ENCODE measurements around the gene XRRA1. TPM values are rescaled to one million over a fixed set of nuclear protein-coding genes. Genes with fewer than 3 reads are reported as not detected.

XRRA1 gene
- total RNA-seq, 1 experiment from 2014 or later = 56.3 TPM

DNA sequence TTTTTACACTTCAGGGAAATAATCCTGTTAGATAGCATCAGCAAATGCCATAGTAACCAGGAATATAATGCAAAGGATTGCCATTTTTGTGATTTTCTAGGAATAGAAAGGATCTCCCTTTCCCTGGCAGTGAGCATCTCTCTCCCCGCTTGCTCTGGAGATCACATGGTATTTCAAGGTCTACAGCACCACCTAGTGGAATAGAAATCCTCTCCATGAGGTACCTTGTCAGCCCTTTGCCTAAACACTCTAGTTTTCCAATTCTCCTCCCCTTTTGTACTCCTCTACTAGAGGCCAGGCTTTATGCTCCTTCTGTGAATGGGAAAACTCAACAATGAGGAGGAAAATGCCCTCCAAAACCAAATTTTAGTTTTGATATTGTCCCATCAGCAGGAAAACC, 78.4 kb downstream of the XRRA1 start:
- peak; percentile 82 for DNase-seq

DNA sequence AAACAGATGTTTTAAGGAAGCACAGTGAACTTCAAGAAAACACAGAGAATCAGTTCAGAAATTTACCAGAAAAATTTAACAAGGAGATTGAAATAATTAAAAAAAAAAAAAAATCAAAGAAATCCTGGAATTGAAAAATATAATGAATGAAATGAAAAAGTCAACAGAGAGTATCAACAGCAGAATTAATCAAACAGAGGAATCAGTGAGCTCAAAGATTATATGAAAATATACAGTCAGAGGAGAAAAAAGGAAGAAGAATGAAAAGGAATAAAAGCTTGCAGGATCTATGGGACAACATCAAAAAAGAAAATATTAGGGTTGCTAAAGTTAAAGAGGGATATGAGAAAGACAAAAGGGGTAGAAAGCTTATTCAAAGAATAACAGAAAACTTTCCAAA, 82.3 kb downstream of the XRRA1 start:
- H3K79me2 ChIP-seq (ENCODE audit: low read length) = no peaks in the 10 kb centered on the region
- no peak overlapping the region for H3K4me2 ChIP-seq (ENCODE audit: low read depth, low read length, poor library complexity, severe bottlenecking)
- no peaks in the 10 kb centered on the region for H3K4me1 ChIP-seq (ENCODE audit: low read length)
- no peaks in the 10 kb centered on the region for H4K20me1 ChIP-seq (ENCODE audit: insufficient read depth, low read depth, low read length)
- DNase-seq = peak; percentile 66
- H3K9me2 ChIP-seq (replicated peaks; ENCODE audit: insufficient read depth, low read length) = no peaks in the 10 kb centered on the region
- H3K9ac ChIP-seq (ENCODE audit: low read length) = no peak overlapping the region
- peaks cover 50% of the 10 kb centered on the region for H3K9me3 ChIP-seq (ENCODE audit: low read length)
- no peaks in the 10 kb centered on the region for H3K27me3 ChIP-seq (ENCODE audit: low read length)
- no peak overlapping the region for H2AFZ ChIP-seq (ENCODE audit: low read length)
- H3K36me3 ChIP-seq (ENCODE audit: insufficient read depth, low read length) = peaks cover 88% of the 10 kb centered on the region
- H3K4me3 ChIP-seq (ENCODE audit: low read length) = no peak overlapping the region
- H3K27ac ChIP-seq (ENCODE audit: low read length) = no peak overlapping the region

More for the DNA sequence above, 78.4 kb downstream of the XRRA1 start:
- Histone ChIP-seq H3K9me2 (replicated peaks; ENCODE audit: insufficient read depth, low read length) (no peaks in the 10 kb centered on the region), H3K27ac (ENCODE audit: low read length) (no peak overlapping the region), H3K4me2 (ENCODE audit: low read depth, low read length, poor library complexity, severe bottlenecking) (no peak overlapping the region), H3K9me3 (ENCODE audit: low read length) (peaks cover 49% of the 10 kb centered on the region), H4K20me1 (ENCODE audit: insufficient read depth, low read depth, low read length) (no peaks in the 10 kb centered on the region), H3K4me3 (ENCODE audit: low read length) (no peak overlapping the region), H3K27me3 (ENCODE audit: low read length) (no peaks in the 10 kb centered on the region), H3K79me2 (ENCODE audit: low read length) (no peaks in the 10 kb centered on the region), H3K36me3 (ENCODE audit: insufficient read depth, low read length) (peaks cover 83% of the 10 kb centered on the region), H2AFZ (ENCODE audit: low read length) (no peak overlapping the region), H3K4me1 (ENCODE audit: low read length) (no peaks in the 10 kb centered on the region), H3K9ac (ENCODE audit: low read length) (no peak overlapping the region)

DNA sequence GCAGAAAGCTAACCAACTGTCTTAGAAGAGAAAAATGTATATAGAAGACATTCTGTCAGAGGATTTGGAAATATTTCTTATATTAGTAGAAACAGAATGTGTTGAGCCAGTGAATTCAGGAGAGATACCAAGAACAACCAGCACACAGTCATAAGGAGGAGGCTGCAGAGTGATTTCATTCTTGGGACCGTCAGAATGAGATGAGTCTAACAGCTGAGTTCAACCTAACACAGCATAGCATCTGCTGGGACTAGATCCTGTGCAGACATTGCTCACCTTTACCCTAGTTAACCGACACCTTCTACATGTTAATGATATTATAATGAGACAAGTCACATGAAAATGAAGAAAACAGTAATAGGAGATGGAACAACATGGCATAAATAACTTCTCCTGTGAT, 85.5 kb downstream of the XRRA1 start:
- Histone ChIP-seq H2AFZ (ENCODE audit: low read length) (no peak overlapping the region), H3K9ac (ENCODE audit: low read length) (no peak overlapping the region), H3K27ac (ENCODE audit: low read length) (no peak overlapping the region), H3K4me2 (ENCODE audit: low read depth, low read length, poor library complexity, severe bottlenecking) (no peak overlapping the region), H3K79me2 (ENCODE audit: low read length) (no peaks in the 10 kb centered on the region), H3K9me3 (ENCODE audit: low read length) (peaks cover 32% of the 10 kb centered on the region), H3K27me3 (ENCODE audit: low read length) (no peaks in the 10 kb centered on the region), H4K20me1 (ENCODE audit: insufficient read depth, low read depth, low read length) (no peaks in the 10 kb centered on the region), H3K9me2 (replicated peaks; ENCODE audit: insufficient read depth, low read length) (no peaks in the 10 kb centered on the region), H3K36me3 (ENCODE audit: insufficient read depth, low read length) (peaks cover 94% of the 10 kb centered on the region), H3K4me1 (ENCODE audit: low read length) (no peaks in the 10 kb centered on the region), H3K4me3 (ENCODE audit: low read length) (no peak overlapping the region)
- DNase-seq = no peak

DNA sequence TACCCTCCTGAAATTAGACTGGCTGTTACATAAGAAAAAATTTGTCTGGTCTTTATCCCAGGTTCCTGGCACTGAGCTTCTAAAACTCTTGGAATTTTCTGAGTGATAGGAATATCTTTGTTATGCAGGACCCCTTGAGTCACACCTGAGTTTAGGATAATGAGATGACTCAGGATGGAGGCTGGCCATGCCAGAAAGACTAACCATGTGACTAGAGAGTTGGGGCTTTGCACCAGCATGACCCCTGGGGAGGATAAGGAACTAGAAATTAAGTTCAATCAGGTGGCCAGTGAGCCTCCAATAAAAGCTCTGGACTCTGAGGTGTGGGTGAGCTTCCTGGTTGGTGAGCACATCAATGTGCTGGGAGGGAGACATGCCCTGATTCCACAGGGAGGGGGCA, 88.1 kb downstream of the XRRA1 start:
- Histone ChIP-seq H3K9me2 (replicated peaks; ENCODE audit: insufficient read depth, low read length) (no peaks in the 10 kb centered on the region), H3K4me2 (ENCODE audit: low read depth, low read length, poor library complexity, severe bottlenecking) (no peak overlapping the region), H2AFZ (ENCODE audit: low read length) (no peak overlapping the region), H3K4me1 (ENCODE audit: low read length) (no peaks in the 10 kb centered on the region), H3K36me3 (ENCODE audit: insufficient read depth, low read length) (peaks cover 90% of the 10 kb centered on the region), H4K20me1 (ENCODE audit: insufficient read depth, low read depth, low read length) (no peaks in the 10 kb centered on the region), H3K27ac (ENCODE audit: low read length) (no peak overlapping the region), H3K79me2 (ENCODE audit: low read length) (no peaks in the 10 kb centered on the region), H3K4me3 (ENCODE audit: low read length) (no peak overlapping the region), H3K9me3 (ENCODE audit: low read length) (peaks cover 17% of the 10 kb centered on the region), H3K27me3 (ENCODE audit: low read length) (no peaks in the 10 kb centered on the region), H3K9ac (ENCODE audit: low read length) (no peak overlapping the region)
- no peak for DNase-seq

DNA sequence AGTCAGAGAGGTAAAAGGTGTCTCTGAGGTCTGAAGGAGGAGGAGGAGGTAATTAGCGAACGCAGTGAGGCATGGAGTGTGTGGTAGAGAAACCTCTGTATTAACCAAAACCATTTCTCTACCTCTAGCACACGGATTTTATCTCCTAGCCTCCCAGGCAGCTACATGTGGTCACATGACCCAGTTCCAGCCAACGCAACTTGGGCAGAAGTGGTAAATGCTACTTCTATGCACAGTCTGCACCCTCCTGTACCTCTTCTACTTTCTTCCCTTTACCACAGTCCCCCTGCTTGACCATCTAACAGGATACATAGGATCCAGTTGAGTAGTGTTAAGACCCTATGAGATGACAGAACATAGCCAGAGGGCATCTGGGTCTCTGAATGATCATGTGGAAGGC, 95.7 kb downstream of the XRRA1 start:
- DNase-seq = no peak
- no peak overlapping the region for H2AFZ ChIP-seq (ENCODE audit: low read length)
- no peak overlapping the region for H3K27ac ChIP-seq (ENCODE audit: low read length)
- H4K20me1 ChIP-seq (ENCODE audit: insufficient read depth, low read depth, low read length) = no peaks in the 10 kb centered on the region
- H3K4me3 ChIP-seq (ENCODE audit: low read length) = no peak overlapping the region
- no peak overlapping the region for H3K9ac ChIP-seq (ENCODE audit: low read length)
- H3K36me3 ChIP-seq (ENCODE audit: insufficient read depth, low read length) = peaks cover 55% of the 10 kb centered on the region
- H3K9me3 ChIP-seq (ENCODE audit: low read length) = no peaks in the 10 kb centered on the region
- H3K4me1 ChIP-seq (ENCODE audit: low read length) = no peaks in the 10 kb centered on the region
- no peaks in the 10 kb centered on the region for H3K9me2 ChIP-seq (replicated peaks; ENCODE audit: insufficient read depth, low read length)
- no peaks in the 10 kb centered on the region for H3K79me2 ChIP-seq (ENCODE audit: low read length)
- H3K27me3 ChIP-seq (ENCODE audit: low read length) = no peaks in the 10 kb centered on the region
- H3K4me2 ChIP-seq (ENCODE audit: low read depth, low read length, poor library complexity, severe bottlenecking) = no peak overlapping the region

DNA sequence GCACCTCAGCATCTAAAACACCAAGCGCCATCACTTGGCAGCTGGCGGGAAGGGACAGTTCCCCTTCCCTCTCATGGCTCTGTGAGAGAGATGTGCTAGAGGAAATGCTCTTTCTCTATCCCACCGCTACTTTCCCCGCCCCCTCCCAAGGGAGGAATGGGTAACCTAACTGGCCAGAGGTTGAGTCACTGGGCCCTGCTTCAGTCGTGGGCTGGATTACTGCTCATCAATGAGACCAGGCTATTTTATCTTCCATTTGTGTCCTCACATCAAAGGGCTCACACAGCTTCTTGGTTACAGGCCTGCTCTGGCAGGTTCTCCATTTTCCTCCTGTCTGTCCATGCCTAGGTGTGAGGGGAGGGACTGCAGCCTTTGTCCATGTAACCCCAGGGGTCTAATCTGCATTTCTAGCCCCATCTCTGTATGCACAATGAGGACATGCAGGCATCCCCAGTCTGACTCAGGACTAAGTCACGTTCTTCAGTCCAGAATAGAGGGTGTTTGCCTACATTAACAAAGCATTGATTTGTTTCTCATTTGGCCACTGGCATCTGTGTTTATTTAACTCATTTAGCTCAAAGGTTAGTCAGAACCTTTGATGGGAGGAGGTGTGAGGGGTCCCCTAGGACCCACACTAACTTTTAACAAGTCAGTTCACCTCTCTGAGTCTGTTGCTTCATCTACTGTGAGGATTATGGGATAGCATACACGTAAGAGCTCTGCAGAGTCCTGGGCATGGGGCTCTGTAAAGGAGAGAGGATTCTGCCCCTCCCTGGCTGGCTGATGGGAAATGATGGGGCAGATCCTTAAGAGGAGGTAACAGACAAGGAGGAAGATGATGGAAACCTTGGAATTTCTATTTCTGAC, 99.1 kb downstream of the XRRA1 start:
- Histone ChIP-seq H3K36me3 (ENCODE audit: insufficient read depth, low read length) (peaks cover 49% of the 10 kb centered on the region), H3K4me1 (ENCODE audit: low read length) (no peaks in the 10 kb centered on the region), H3K79me2 (ENCODE audit: low read length) (no peaks in the 10 kb centered on the region; the same call in 1 of the 2 replicates), H3K27me3 (ENCODE audit: low read length) (no peaks in the 10 kb centered on the region), H4K20me1 (ENCODE audit: insufficient read depth, low read depth, low read length) (no peaks in the 10 kb centered on the region), H3K9me3 (ENCODE audit: low read length) (no peaks in the 10 kb centered on the region), H3K27ac (ENCODE audit: low read length) (no peak overlapping the region), H3K9ac (ENCODE audit: low read length) (no peak overlapping the region), H2AFZ (ENCODE audit: low read length) (no peak overlapping the region), H3K9me2 (replicated peaks; ENCODE audit: insufficient read depth, low read length) (no peaks in the 10 kb centered on the region), H3K4me2 (ENCODE audit: low read depth, low read length, poor library complexity, severe bottlenecking) (no peak overlapping the region), H3K4me3 (ENCODE audit: low read length) (no peak overlapping the region)
- no peak for DNase-seq

DNA sequence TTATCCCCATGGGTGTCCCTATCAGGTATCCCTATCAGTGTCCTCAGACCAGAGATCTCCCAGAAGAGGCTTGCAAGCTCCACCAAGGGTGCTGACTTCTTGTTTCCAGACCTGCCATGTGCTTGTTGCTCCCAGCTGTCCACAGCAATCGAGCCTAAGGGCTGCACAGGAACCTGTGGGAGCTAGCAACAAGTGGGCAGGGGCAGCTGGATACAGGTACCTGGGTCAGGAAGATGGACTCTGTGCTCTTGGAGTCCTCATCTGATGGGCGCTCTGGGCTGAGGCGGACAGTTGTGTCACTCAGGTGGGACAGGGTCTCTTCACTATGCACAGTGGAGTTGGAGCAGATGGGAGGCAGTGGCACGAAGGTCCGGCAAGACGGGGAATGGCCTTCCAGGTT, 101.0 kb downstream of the XRRA1 start:
- no peak overlapping the region for H2AFZ ChIP-seq (ENCODE audit: low read length)
- H3K79me2 ChIP-seq (ENCODE audit: low read length) = no peaks in the 10 kb centered on the region; the same call in 1 of the 2 replicates
- no peak overlapping the region for H3K9ac ChIP-seq (ENCODE audit: low read length)
- no peaks in the 10 kb centered on the region for H3K9me2 ChIP-seq (replicated peaks; ENCODE audit: insufficient read depth, low read length)
- H3K4me1 ChIP-seq (ENCODE audit: low read length) = no peaks in the 10 kb centered on the region
- H3K36me3 ChIP-seq (ENCODE audit: insufficient read depth, low read length) = peaks cover 49% of the 10 kb centered on the region
- no peak overlapping the region for H3K27ac ChIP-seq (ENCODE audit: low read length)
- no peaks in the 10 kb centered on the region for H3K27me3 ChIP-seq (ENCODE audit: low read length)
- no peaks in the 10 kb centered on the region for H3K9me3 ChIP-seq (ENCODE audit: low read length)
- H3K4me2 ChIP-seq (ENCODE audit: low read depth, low read length, poor library complexity, severe bottlenecking) = no peak overlapping the region
- DNase-seq = no peak
- H3K4me3 ChIP-seq (ENCODE audit: low read length) = no peak overlapping the region
- H4K20me1 ChIP-seq (ENCODE audit: insufficient read depth, low read depth, low read length) = no peaks in the 10 kb centered on the region

DNA sequence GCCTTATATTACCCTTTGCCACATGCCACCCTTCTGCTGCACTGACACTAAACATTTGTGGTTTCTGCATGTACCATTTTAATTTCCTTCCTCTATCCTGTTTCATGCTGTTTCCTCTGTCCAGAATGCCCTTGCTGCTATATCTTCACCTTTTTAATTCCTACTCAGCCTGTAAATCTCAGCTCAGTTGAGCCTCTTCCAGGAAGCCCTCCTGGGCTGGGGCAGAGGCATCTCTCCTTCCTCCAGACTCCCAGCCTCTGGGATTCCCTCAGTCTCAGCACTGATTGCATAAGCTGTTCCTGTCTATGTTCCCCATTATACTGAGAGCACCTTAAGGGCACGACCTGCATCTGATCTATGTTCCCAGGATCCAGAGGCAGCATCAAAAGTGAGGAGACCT, 101.5 kb downstream of the XRRA1 start:
- Histone ChIP-seq H3K9me3 (ENCODE audit: low read length) (no peaks in the 10 kb centered on the region), H3K9ac (ENCODE audit: low read length) (no peak overlapping the region), H3K9me2 (replicated peaks; ENCODE audit: insufficient read depth, low read length) (no peaks in the 10 kb centered on the region), H3K4me3 (ENCODE audit: low read length) (no peak overlapping the region), H3K4me2 (ENCODE audit: low read depth, low read length, poor library complexity, severe bottlenecking) (no peak overlapping the region), H3K27ac (ENCODE audit: low read length) (no peak overlapping the region), H3K27me3 (ENCODE audit: low read length) (no peaks in the 10 kb centered on the region), H4K20me1 (ENCODE audit: insufficient read depth, low read depth, low read length) (no peaks in the 10 kb centered on the region), H2AFZ (ENCODE audit: low read length) (no peak overlapping the region), H3K4me1 (ENCODE audit: low read length) (no peaks in the 10 kb centered on the region), H3K79me2 (ENCODE audit: low read length) (no peaks in the 10 kb centered on the region; the same call in 1 of the 2 replicates), H3K36me3 (ENCODE audit: insufficient read depth, low read length) (peaks cover 48% of the 10 kb centered on the region)
- DNase-seq = no peak

Data from Karpas-422 (cell line).